Fibroblast of villous mesenchyme (primary cell): ENCODE data around the gene KRT10. TPM values are rescaled to one million over a fixed set of nuclear protein-coding genes. Genes with fewer than 3 reads are reported as not detected.

Experiments used
- DNase-seq: peaks from one replicate; pipeline ENCODE4 v3.0.0-alpha.2; 2010; ENCODE audit warnings: low read depth
- H3K4me3 ChIP-seq: 2 replicates; pipeline ENCODE4 v1.5.1; 2011; ENCODE audit warnings: low read depth, mild to moderate bottlenecking, low read length
- total RNA-seq: library from RNA; depleted of rRNA; stranded (reverse); fragments of >200 nt; gene quantifications from 2 replicates; pipeline ENCODE4 v1.2.3, GENCODE V29; 2012
- TF ChIP-seq, protein P1 (sequence below): IDR thresholded peaks from 2 replicates; pipeline ENCODE4 v1.5.1; 2012; ENCODE audit warnings: low read depth, mild to moderate bottlenecking, low read length; ENCODE audit not compliant: insufficient read depth

KRT10 gene
- total RNA-seq, result 3.0 and 3.2 TPM in 2 replicates

DNA sequence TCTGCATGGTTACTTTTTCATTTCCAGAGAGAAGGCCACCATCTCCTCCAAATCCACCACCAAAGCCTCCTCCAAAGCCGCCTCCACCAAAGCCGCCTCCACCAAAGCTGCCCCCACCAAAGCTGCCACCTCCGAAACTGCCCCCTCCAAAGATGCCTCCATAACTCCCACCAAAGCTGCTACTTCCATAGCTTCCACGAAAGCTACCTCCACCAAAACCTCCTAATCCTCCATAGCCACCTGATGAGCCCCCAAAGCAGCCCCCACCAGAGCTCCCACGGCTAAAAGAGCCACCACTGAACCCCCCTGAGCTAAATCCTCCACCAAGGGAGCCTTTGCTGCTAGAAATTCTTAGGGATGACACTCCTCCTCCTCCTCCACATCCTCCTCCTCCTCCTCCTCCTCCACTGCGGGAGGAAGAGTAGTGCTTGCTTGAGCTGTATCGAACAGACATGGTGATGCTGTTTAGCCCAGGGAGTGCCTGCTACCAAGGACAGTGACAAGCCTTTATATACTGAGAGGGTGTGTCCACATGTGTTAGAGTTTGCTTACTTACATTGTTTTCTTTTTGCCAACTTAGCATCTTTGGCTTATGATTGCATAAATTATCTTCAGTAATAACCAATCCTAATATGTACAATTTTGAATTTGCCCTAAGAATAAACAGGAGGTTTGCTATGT is at the start of gene KRT10:
KRT10 (minus strand) TSS at position 483 of the 681 bp plus-strand sequence; CDS start at position 454, 29 bp downstream.
- DNase-seq, result no peak
- TF ChIP-seq, protein P1, sequence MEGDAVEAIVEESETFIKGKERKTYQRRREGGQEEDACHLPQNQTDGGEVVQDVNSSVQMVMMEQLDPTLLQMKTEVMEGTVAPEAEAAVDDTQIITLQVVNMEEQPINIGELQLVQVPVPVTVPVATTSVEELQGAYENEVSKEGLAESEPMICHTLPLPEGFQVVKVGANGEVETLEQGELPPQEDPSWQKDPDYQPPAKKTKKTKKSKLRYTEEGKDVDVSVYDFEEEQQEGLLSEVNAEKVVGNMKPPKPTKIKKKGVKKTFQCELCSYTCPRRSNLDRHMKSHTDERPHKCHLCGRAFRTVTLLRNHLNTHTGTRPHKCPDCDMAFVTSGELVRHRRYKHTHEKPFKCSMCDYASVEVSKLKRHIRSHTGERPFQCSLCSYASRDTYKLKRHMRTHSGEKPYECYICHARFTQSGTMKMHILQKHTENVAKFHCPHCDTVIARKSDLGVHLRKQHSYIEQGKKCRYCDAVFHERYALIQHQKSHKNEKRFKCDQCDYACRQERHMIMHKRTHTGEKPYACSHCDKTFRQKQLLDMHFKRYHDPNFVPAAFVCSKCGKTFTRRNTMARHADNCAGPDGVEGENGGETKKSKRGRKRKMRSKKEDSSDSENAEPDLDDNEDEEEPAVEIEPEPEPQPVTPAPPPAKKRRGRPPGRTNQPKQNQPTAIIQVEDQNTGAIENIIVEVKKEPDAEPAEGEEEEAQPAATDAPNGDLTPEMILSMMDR, result no peak
- H3K4me3 ChIP-seq, result no peak within 1 kb of the TSS

DNA sequence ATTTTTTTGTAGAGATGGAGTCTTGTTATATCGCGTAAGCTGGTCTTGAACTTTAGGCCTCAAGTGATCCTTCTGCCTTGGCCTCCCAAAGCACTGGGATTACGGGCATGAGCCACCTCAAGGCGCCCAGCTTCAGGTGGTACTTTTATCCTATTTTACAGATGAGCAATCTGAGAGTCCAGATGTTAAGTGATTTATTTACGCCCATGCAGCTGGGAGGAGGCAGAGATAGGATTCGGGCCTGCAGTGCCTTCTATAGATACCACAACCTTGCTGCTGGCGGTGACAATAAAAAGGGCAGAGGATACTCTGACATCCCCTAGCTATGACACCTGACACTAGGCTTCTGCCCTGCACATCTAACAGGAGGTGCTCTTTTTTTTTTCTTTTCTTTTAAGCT is 48.9 kb upstream of the KRT10 start:
- TF ChIP-seq, protein P1, result no peak
- H3K4me3 ChIP-seq, result no peak overlapping the region
- DNase-seq, result no peak

DNA sequence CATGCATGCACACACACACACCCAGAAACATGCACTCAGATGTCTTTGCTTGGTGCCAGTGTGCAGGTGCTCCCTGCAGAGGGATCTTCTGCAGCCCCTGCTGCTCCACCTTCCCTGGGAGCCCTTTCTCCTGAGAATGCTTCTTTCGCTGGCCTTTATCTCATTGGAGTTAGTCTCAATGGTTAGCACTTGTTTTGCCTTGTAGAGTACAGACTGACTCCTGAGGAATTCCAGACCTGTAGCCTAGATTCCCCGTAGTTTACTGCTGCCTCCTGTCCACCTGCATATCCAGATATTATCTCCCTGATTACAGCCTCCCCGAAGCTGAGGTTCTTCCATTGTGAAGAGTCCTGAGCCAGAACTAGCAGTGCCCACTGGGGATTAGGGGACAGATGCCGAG is 47.7 kb upstream of the KRT10 start:
- TF ChIP-seq, protein P1, result no peak
- H3K4me3 ChIP-seq, result no peak overlapping the region
- DNase-seq, result no peak

DNA sequence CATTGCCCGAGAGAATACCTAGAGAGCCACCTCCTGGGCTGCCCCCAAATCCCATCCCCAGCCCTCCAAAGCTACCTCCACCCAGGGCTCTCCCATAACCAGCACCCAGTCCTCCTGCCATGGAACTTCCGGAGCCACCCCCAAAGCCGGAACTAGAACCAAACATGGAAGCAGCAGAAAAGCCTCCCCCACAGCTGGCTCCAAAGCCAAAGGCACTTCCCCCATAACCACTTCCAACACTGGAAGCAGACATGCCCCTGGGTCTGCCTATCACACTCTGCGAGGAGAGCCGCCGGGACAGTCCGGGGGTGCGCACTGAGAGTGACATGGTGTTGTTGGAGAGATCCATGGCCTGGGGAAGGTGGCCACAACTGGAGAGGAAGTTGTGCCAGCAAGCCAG is 44.4 kb upstream of the KRT10 start, which contains the start of gene KRT12:
KRT12 (minus strand) TSS at position 386 of the 400 bp plus-strand sequence; CDS start at position 349, 37 bp downstream.
- H3K4me3 ChIP-seq, result no peak within 1 kb of the TSS
- TF ChIP-seq, protein P1, result no peak
- no peak for DNase-seq

DNA sequence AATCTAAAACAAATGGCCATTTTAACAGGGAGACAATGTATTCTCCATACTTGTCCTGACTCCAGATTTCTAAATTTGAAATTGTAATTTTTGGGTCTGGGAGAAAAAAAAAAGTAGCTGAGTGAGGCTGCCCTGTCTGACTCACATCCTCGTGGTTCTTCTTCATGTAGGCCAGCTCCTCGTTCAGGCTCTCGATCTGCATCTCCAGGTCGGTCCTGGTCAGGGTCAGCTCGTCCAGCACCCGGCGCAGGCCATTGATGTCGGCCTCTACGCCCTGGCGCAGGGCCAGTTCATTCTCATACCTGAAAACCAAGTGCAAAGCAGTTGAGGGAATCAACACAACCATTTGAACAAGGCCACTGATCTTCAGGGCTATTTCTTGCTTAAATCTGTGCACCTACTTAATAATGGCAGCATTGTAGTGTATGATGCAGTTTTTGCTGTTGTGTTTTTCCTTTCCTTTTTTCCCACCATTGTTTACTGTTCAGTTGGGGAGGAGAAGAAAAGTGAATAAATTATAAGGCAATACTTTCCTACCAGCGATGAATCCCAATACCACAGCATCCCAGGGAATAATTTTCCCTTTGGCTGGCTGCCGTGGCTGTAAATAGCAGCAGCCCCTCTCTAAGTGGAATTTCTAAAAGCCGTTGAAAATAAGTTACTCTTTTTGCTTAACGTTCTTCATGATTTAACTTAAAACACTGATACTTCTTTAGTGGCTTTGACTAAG is 42.4 kb upstream of the KRT10 start:
- H3K4me3 ChIP-seq, result no peak overlapping the region
- no peak for DNase-seq
- TF ChIP-seq, protein P1, result no peak

DNA sequence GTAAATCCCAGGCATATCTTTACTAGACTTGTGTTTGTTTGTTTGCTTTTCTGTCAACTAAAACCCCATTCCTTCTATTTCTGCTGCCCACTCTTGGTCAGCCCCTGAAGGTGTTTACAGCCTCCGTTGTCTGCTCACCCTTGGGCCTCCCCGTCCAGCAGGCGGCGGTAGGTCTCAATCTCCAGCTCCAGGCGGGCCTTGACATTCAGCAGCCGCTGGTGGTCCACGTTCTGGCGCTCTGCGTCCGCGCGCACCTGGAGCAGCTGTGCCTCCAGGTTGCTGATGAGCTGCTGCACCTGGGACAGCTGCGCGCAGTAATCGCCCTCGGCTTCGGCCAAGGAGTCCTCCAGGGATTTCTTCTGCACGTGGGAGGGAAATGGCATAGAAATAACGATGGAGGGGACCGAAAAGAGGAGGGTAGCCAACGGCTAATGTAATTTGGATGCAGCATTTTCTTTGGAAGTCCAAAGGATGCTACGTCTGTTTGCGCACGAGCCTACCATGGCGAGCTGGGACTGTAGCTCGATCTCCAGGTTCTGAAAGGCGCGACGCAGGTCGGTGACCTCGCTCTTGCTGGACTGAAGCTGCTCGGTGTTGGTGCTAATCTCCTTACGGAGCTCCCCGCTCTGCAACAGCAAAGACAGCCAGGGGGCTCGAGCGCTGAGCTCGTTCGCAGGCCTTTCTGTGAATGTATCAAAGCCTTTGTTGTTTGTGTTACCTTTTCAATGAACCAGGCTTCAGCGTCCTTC is 40.7 kb upstream of the KRT10 start:
- DNase-seq, result no peak
- TF ChIP-seq, protein P1, result peak; percentile 60
- no peak overlapping the region for H3K4me3 ChIP-seq
